SU-DHL-6 (cell line): ENCODE measurements around the gene AP2A2.

Source experiments
- H2AFZ ChIP-seq: fragments of 200-600 bp; sonication (generic); 2 replicates; pipeline ENCODE4 v1.6.1; 2014; ENCODE audit warnings: low read depth, mild to moderate bottlenecking, moderate library complexity, mixed read lengths, antibody characterized with exemption, low read length; ENCODE audit not compliant: severe bottlenecking
- H3F3A ChIP-seq: fragments of 200-600 bp; shearing (Covaris generic); 2 replicates; pipeline ENCODE4 v1.6.0; 2016; ENCODE audit warnings: antibody characterized with exemption, mild to moderate bottlenecking; ENCODE audit not compliant: insufficient read depth
- H3K27ac ChIP-seq: fragments of 200-600 bp; sonication (generic); 2 replicates; pipeline ENCODE4 v1.5.1; 2016; ENCODE audit warnings: low read depth, mild to moderate bottlenecking, low read length, moderate library complexity, mixed read lengths
- H3K27me3 ChIP-seq: fragments of 200-600 bp; sonication (generic), shearing (Covaris generic); 2 replicates; pipeline ENCODE4 v1.6.0; 2014; ENCODE audit warnings: mild to moderate bottlenecking, low read length
- H3K36me3 ChIP-seq: fragments of 200-600 bp; sonication (generic); 2 replicates; pipeline ENCODE4 v1.6.1; 2014; ENCODE audit warnings: mild to moderate bottlenecking, low read length, mixed read lengths
- H3K4me2 ChIP-seq: fragments of 300-600, 200-600 bp; shearing (Covaris generic), sonication (generic); 2 replicates; pipeline ENCODE4 v1.6.0; 2014; ENCODE audit warnings: low read length, low read depth, mild to moderate bottlenecking; ENCODE audit not compliant: poor library complexity, severe bottlenecking
- H3K4me3 ChIP-seq: fragments of 200-600 bp; sonication (generic); 2 replicates; pipeline ENCODE4 v1.5.1; 2014; ENCODE audit warnings: antibody characterized with exemption, low read length, mild to moderate bottlenecking, mixed read lengths; ENCODE audit not compliant: insufficient read depth, poor library complexity, severe bottlenecking
- H3K79me2 ChIP-seq: fragments of 200-600 bp; sonication (generic); 2 replicates; pipeline ENCODE4 v1.6.1; 2014; ENCODE audit warnings: mild to moderate bottlenecking, low read length, moderate library complexity; ENCODE audit not compliant: insufficient read depth
- H3K9ac ChIP-seq: fragments of 200-600 bp; sonication (generic); 2 replicates; pipeline ENCODE4 v1.7.0; 2014; ENCODE audit warnings: mild to moderate bottlenecking, low read length
- H3K9me2 ChIP-seq: fragments of 200-600 bp; sonication (generic); replicated peaks from 2 replicates; pipeline ENCODE4 v1.6.1; 2014; ENCODE audit warnings: low read length; ENCODE audit not compliant: insufficient read depth
- H3K9me3 ChIP-seq: fragments of 200-600 bp; sonication (generic); 2 replicates; pipeline ENCODE4 v1.6.1; 2014; ENCODE audit warnings: low read length, mixed read lengths; ENCODE audit not compliant: insufficient read depth
- H4K20me1 ChIP-seq: fragments of 200-600 bp; sonication (generic); 2 replicates; pipeline ENCODE4 v1.6.1; 2014; ENCODE audit warnings: low read depth, mild to moderate bottlenecking, antibody characterized with exemption, low read length, moderate library complexity, mixed read lengths
- CTCF ChIP-seq: fragments of 200-600 bp; sonication (generic); IDR thresholded peaks from one replicate; pipeline ENCODE4 v1.5.1; 2017; ENCODE audit warnings: antibody characterized with exemption, mild to moderate bottlenecking, low read length, moderate library complexity; ENCODE audit not compliant: insufficient read depth, poor library complexity, severe bottlenecking
- EZH2phosphoT487 ChIP-seq: fragments of 200-600 bp; sonication (generic), shearing (Covaris generic); conservative IDR thresholded peaks from 2 replicates; pipeline ENCODE4 v1.6.1; 2018; ENCODE audit warnings: mild to moderate bottlenecking, antibody characterized with exemption, low read length, moderate library complexity, mixed read lengths

AP2A2 gene

GRCh38 chr11:942823-943222 lies 17.2 kb downstream of the AP2A2 start:
- Histone ChIP-seq H3K9me2 (no peaks in the 10 kb centered on the region), H3K36me3 (no peaks in the 10 kb centered on the region), H3K79me2 (peaks cover 63% of the 10 kb centered on the region), H3K4me2 (no peak overlapping the region), H3K27ac (no peak overlapping the region), H3K27me3 (no peaks in the 10 kb centered on the region), H4K20me1 (no peaks in the 10 kb centered on the region; the same call in 1 of the 2 replicates), H3K9ac (no peak overlapping the region), H3K9me3 (no peaks in the 10 kb centered on the region), H3K4me3 (no peak overlapping the region), H3F3A (no peaks in the 10 kb centered on the region), H2AFZ (no peak overlapping the region)
- TF ChIP-seq CTCF (no peak), EZH2phosphoT487 (no peak)

- no peaks in the 10 kb centered on the region for H3K27me3 ChIP-seq
- TF ChIP-seq EZH2phosphoT487 = no peak
- TF ChIP-seq CTCF = no peak
- no peak overlapping the region for H3K9ac ChIP-seq
- H3K36me3 ChIP-seq = no peaks in the 10 kb centered on the region
- no peak overlapping the region for H3K27ac ChIP-seq
- H3K4me3 ChIP-seq = no peak overlapping the region
- no peaks in the 10 kb centered on the region for H3K9me3 ChIP-seq
- H4K20me1 ChIP-seq = no peaks in the 10 kb centered on the region; the same call in 1 of the 2 replicates
- peaks cover 42% of the 10 kb centered on the region for H3K79me2 ChIP-seq
- no peak overlapping the region for H2AFZ ChIP-seq
- H3K9me2 ChIP-seq = no peaks in the 10 kb centered on the region
- H3K4me2 ChIP-seq = no peak overlapping the region
- no peaks in the 10 kb centered on the region for H3F3A ChIP-seq
Observed at GRCh38 chr11:944711-945470, 19.2 kb downstream of the AP2A2 start.

GRCh38 chr11:945986-946385 lies 20.3 kb downstream of the AP2A2 start:
- Histone ChIP-seq H3K27me3 (no peaks in the 10 kb centered on the region), H3K4me2 (no peak overlapping the region), H3K4me3 (no peak overlapping the region), H3K9ac (no peak overlapping the region), H3K9me3 (no peaks in the 10 kb centered on the region), H3K27ac (no peak overlapping the region), H3K9me2 (no peaks in the 10 kb centered on the region), H2AFZ (no peak overlapping the region), H3K79me2 (peaks cover 31% of the 10 kb centered on the region), H3K36me3 (no peaks in the 10 kb centered on the region), H4K20me1 (no peaks in the 10 kb centered on the region; the same call in 1 of the 2 replicates), H3F3A (no peaks in the 10 kb centered on the region)
- TF ChIP-seq CTCF (no peak), EZH2phosphoT487 (no peak)
